Measurements from ENCODE around the gene CLCNKA. TPM values are rescaled to one million over a fixed set of nuclear protein-coding genes. Genes with fewer than 3 reads are reported as not detected.

CLCNKA gene
- total RNA-seq: under 1 TPM in 1 of 2 donors, not detected in 1; 0.20 TPM

- H3K27ac ChIP-seq: peak within 1 kb of the TSS; percentile 93 to 94
- no peaks in the 10 kb centered on the region for H3K9me3 ChIP-seq
- no peak for DNase-seq (ENCODE audit: low spot score)
- no peak within 1 kb of the TSS for H3K4me3 ChIP-seq
- peaks cover 0 to 46% of the 10 kb centered on the region in 2 donors for H3K4me1 ChIP-seq
- no peaks in the 10 kb centered on the region for H3K27me3 ChIP-seq
- peaks cover 10% of the 10 kb centered on the region for H3K36me3 ChIP-seq
- TF ChIP-seq, protein P1, sequence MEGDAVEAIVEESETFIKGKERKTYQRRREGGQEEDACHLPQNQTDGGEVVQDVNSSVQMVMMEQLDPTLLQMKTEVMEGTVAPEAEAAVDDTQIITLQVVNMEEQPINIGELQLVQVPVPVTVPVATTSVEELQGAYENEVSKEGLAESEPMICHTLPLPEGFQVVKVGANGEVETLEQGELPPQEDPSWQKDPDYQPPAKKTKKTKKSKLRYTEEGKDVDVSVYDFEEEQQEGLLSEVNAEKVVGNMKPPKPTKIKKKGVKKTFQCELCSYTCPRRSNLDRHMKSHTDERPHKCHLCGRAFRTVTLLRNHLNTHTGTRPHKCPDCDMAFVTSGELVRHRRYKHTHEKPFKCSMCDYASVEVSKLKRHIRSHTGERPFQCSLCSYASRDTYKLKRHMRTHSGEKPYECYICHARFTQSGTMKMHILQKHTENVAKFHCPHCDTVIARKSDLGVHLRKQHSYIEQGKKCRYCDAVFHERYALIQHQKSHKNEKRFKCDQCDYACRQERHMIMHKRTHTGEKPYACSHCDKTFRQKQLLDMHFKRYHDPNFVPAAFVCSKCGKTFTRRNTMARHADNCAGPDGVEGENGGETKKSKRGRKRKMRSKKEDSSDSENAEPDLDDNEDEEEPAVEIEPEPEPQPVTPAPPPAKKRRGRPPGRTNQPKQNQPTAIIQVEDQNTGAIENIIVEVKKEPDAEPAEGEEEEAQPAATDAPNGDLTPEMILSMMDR (IDR thresholded peaks at IDR 0.05): no peak
Observed at GRCh38 chr1:16021681-16022080, at the start of gene CLCNKA. TSS of gene CLCNKA (plus strand) at chr1:16022036. CDS start at chr1:16022620, 584 bp downstream.

DNA sequence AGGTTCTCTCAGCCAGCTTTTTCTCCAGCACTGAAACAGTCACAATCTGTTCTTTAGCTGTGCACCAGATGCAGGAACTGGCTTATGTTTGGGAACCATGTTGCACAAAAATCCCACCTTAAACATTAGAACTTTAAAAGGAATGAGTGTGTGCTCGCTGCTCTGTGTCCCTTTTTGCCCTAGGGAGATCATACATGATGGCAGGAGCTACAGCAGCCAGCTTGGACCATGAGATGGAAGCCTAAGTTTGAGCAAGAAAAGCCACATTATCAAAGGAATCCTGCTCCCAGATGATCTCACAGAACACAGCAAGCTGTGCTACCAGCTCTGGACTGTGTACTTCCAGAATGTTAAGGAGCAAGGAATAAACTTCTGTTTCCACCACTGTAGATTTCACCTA lies 49.4 kb upstream of the CLCNKA start:
- H3K4me3 ChIP-seq: no peak overlapping the region
- H3K27me3 ChIP-seq: no peaks in the 10 kb centered on the region
- H3K9me3 ChIP-seq: no peaks in the 10 kb centered on the region
- H3K27ac ChIP-seq: no peak overlapping the region
- DNase-seq (ENCODE audit: low spot score): no peak
- H3K4me1 ChIP-seq: peaks cover 0 to 17% of the 10 kb centered on the region in 2 donors
- H3K36me3 ChIP-seq: peaks cover 14% of the 10 kb centered on the region
- TF ChIP-seq, protein P1 (IDR thresholded peaks at IDR 0.05): no peak

DNA sequence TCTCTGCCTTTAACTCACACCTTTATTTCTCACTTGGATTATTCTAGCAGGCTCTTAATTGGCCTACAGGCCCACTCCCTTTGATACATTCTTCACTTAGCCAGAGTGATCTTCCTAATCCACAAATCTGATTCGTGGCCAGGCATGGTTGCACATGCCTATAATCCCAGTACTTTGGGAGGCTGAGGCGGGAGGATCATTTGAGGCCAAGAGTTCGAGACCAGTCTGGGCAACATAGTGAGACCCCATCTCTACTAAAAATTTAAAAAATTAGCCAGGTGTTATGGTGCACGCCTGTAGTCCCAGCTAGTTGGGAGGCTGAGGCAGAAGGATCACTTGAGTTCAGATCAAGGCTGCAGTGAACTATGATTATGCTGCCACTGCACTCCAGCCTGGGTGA lies 48.1 kb upstream of the CLCNKA start:
- H3K9me3 ChIP-seq: no peaks in the 10 kb centered on the region
- H3K36me3 ChIP-seq: peaks cover 14% of the 10 kb centered on the region
- H3K27ac ChIP-seq: no peak overlapping the region
- H3K27me3 ChIP-seq: no peaks in the 10 kb centered on the region
- DNase-seq (ENCODE audit: low spot score): no peak
- peaks cover 0 to 17% of the 10 kb centered on the region in 2 donors for H3K4me1 ChIP-seq
- H3K4me3 ChIP-seq: no peak overlapping the region
- TF ChIP-seq, protein P1 (IDR thresholded peaks at IDR 0.05): no peak

GRCh38 chr1:15974855-15975254 lies 47.0 kb upstream of the CLCNKA start:
- H3K4me1 ChIP-seq: peaks cover 0 to 17% of the 10 kb centered on the region in 2 donors
- no peaks in the 10 kb centered on the region for H3K27me3 ChIP-seq
- peak overlapping the region in 1 of 2 donors; percentile 88 for H3K27ac ChIP-seq
- DNase-seq (ENCODE audit: low spot score): no peak
- H3K9me3 ChIP-seq: no peaks in the 10 kb centered on the region
- TF ChIP-seq, protein P1 (IDR thresholded peaks at IDR 0.05): no peak
- peak overlapping the region; percentile 93 to 95 for H3K4me3 ChIP-seq
- peaks cover 14% of the 10 kb centered on the region for H3K36me3 ChIP-seq

DNA sequence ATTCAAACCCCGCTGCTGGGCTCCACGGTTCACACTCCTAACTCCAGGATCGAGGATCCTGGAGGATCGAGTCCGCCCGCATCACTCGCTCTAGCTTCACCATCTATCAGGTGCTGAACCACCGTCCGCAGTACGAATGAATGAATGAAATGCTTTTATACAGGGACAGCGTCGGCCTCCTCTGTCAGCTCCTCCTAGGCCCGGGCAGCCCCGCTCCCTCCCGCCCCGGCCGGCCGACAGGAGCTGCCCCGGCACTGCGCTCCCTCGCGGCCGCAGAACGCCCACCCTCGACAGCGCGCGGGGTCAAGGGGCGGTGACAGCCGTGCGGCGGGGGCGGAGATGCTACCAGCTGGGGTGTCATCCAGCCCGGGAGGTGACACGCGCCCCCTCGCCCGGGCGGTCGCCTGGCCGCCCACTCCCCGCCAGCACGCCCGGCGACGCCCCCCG lies 46.5 kb upstream of the CLCNKA start:
- Histone ChIP-seq H3K4me3 (peak overlapping the region; percentile 93 to 95), H3K4me1 (peaks cover 0 to 17% of the 10 kb centered on the region in 2 donors), H3K36me3 (peaks cover 14% of the 10 kb centered on the region), H3K9me3 (no peaks in the 10 kb centered on the region), H3K27me3 (no peaks in the 10 kb centered on the region), H3K27ac (peak overlapping the region; percentile 84 to 88)
- TF ChIP-seq, protein P1 (IDR thresholded peaks at IDR 0.05): peak in 1 of 2 donors; percentile 26
- DNase-seq (ENCODE audit: low spot score): no peak
